Measurements from ENCODE around the gene KCNQ1OT1.

Gene KCNQ1OT1

DNA sequence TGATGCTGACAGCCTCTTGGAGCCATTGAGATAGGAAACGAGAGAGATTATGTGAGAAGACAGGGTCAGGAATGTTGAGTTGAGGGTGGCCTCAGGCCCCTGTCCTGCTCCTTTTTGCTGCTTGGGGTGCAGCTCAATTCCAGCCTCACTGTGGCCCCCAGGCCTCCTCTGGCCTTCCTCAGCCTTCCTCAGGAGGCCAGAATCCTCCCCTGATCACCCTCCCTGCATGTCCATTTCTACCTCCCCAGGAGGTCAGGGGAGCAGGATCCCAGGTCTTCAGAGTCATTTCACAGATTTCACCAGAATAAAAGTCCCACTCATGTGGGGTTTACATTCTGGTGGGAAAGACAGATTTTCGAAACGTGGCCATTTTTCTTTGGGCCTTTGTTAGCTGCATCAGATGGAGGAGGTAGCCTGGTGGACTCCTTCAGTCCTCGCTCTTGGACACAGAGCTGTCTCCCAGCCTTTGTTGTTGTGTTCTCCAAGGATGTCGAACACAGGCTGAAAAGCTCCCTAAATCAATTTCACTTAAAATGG, 2.2 kb upstream of the KCNQ1OT1 start:
- DNase-seq: no peak

DNA sequence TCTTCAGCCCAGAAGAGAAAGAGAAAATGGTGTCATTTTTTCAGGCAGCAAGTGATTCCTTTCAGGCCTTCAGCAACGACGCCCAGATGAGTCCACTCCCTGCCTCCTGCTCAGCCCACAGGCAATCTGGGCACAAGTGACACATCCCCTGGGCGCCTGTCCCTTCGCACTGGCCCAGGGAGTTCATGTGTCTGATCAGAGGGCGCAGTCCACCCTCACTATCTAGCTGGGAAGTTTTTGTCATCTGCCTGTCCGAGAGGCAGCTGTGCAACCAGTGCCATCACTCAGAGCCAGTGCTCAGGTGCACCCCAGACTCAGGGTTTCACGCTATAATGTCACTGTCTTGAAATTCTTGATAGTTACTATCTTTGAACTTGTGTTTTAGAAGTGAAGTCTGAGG, 1.4 kb upstream of the KCNQ1OT1 start:
- no peak for DNase-seq

DNA sequence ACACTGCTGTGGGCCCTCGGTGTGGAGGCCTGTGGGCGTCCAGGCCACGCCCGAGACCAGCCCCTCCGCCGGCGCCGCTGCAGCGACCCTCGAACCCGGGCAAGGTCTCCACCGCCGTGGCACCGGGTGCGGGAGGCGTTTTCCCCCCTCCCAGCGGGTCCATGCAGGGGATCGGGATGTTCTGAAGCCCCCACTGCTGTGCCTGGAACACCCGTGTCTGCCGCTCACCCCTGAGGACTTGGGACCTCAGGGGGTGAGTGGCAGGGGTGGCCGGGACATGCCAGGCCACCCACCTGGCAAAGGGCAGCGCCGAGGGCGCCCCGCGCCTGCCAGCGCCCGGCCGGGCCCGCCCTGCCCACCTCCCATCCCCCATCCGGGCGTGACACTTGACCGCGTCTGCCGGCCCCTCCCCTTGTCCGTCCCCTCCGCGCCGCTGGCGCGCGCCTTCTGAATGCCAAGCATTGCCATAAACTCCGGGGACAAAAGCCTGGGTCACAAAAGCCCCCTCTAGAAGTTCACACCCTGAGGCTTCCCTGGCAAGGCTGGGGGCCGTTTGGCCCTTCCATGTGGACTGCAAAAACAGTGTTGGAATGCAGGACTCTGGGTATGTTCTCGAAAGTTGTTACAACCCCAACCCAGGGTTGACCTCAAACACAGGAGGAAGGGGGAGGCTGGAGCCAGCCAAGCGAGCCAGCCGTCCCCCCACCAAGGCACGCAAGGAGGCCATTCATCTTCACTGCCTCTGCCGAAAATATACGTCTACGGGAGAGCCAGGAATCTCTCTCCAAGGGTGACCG, 819 bp upstream of the KCNQ1OT1 start:
- DNase-seq: peak in 2 of 5 donors; percentile 23 to 33

DNA sequence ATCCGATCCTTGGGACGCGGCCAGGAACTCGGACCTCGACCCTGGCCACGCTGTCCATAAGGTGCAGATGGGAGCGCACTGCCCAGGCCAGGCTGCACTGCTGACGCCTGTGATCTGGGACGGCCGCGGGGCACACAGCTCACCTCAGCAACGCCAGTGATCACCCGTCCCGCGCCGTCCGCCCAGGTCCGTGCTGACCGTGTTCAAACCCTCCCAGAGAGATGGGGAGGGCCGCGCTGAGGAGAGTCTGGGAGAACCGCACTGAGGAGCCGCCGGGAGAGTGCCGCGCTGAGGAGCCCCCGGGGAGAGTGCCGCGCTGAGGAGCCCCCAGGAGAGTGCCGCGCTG, 636 bp downstream of the KCNQ1OT1 start:
- peak in 2 of 5 donors; percentile 9 to 11 for DNase-seq

DNA sequence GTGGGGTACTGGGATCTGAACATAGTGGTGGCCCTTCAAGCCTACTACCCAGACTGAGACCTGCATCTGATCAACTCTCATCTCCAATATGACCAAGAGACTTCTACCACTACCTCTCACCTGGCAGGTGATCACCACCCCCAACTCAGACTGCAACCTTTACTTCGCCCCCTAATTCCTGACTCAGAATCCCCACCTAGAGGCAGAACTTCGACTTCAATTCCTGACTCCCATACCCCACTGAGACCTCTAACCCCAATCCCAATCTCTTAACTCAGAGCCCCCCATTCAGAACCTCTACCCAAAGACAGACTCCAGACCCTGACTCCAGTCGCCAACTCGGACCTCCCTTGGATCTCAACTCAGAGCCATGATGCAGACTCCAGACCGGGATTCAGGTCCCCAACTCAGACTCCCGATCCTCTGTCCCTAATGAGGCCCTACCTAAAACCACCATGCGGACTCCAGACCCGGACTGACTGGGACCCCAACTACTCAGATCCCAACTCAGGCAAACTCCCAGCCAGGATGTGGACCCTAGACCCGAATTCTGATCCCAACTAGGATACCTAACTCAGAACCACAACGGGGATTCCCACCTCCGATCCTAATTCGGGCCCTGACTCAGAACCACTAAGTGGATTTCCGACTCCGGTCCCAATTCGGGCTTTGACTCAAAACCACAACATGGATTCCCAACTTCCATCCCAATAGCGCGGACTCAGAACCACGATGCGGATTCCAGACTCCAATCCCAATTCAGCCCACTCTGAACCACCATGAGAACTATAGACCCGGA, 1.2 kb downstream of the KCNQ1OT1 start:
- no peak for DNase-seq

DNA sequence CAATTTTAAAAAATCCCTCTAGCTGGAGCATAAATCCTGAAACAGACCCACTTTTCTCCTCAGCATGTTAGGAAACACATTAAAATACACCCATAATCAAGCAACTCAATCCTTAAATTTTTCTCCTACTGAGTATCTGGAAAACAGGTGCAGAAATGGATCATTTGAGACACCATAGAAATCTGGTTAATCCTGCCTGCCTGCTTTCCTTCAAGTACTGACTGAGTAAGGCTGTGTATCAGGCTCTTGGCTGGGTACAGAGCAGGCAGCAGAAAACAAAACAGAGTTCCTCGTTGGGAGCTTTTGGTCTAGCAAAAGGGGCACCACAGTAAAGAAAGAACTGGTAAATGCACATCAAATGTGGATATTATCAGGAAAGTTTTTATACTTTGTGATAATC, 1.9 kb downstream of the KCNQ1OT1 start:
- peak in 1 of 5 donors; percentile 2 for DNase-seq

DNA sequence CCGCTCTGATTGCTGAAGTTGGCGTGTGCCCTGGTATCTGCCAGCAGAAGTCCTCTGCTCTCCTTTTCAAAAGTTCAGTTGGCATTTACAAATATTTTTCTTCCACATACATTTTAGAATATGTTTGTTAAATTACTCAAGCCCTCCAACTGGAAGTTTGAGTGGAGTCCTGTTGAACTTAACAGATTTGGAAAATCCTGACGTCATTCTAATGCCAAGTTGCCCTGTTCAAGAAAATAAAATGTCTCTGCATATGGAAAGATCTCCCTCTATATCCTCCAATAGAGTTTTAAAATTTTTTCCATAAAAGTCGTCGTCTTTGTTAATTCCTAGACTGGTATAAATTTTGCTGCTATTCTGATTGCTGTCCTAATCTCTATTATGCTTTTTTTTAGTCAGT, 3.3 kb downstream of the KCNQ1OT1 start:
- DNase-seq: no peak

DNA sequence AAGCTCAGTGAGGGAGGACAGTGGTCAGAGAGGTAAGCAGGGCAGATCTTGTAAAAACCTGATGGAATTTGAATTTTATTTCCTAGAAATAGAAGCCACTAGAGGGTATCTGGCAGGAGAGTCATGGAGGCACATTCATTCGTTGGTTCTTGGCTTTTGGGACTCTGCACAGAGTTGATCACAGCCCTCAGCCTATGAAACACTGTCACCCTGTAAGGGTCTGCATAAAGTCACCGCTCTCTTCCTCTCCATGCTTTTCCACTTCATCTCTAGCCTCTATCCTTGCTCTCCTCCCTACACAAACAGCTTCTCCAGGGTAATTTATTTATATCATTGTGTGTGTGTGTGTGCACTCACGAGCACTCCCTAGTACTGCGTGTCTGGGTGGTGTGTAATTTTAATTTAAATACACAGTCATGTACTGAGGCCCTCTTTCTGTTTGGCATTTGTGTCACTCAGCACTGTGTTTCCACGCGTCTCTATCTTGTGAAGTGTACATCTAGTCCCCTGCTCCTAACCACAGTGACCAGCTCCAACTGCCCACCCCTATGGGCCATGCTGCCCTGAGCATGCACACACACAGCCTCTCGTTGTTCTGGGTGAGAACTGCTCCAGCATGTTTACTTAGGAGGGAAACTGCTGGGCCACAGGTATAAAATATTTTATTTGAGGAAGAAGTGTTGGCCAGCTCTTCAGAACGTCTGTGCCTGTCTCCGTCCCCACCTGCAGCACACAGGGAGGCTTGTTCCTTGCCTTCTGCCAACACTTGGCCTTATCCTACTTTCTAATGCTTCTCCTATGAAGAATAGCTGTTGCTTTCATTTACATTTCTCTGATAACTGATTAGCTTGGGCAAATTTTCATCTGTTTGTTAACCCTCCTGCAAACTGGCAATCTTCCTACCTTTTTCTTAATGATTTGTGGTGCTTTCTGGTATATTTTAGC, 4.5 kb downstream of the KCNQ1OT1 start:
- DNase-seq: no peak

DNA sequence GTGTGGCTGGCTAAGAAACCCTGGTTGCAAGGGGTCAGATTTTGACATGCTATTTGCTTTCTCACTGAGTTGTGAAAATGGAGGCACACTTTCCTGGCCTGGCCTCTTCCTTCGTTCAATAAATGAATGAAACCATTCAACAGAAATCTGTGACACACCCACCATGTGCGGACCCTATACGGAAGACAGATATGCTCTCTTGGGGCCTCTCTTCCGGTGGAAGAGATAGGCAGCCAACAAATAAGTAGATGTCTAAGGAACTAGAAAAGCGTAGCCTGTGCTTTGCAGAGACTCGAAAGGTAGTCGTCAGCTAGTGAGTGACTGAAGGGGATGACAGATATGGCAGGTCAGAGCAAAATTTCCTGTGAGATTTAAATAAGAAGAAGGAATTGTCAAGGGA, 5.3 kb downstream of the KCNQ1OT1 start:
- no peak for DNase-seq

DNA sequence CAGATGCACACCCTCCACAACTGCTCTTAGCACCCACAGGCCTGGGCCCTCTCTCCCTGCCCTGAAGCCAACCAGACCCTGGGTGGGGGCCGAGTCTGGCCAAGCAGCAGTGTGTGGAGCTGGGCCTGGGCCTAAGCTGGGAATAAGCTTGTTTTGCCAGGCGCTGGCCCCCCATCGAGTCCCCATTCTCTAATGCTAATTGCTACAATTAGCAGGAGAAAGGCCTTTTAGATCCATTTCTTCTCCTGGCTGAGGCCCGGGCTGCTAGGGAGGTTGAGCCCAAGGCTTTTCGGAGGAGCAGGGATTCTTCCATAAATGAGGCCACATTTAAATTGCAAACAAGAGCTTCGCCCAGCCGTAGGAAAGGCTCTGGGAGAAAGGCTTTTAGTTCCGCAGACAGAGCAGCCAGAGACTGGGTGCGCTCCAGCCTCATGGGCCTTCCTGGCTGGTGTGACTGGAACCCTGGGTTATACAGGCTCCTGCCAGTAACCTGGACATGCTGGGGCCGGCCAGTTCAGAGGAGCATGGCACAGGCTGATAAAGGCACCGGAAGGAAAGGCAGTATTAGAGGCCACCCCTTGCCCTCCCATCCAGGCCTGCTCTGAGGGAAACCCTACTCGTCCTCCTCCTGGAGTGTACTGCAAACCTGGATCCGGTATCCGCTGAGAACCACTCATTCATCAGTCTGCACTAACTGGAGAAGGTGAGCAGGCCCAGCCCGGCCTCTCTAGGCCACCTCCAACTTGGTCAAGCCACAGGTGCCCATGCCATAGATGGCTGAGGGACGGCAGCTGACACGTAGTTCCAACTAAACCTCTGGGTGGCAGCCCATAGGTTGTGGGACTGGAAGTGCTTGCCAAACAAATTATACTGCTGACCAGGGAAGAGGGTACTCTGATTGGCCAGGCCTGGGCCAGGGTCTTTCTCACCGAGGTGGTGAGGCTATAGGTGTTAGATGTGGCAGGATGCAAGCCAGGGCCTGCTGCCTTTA, 6.2 kb downstream of the KCNQ1OT1 start:
- peak in 1 of 5 donors; percentile 5 for DNase-seq

DNA sequence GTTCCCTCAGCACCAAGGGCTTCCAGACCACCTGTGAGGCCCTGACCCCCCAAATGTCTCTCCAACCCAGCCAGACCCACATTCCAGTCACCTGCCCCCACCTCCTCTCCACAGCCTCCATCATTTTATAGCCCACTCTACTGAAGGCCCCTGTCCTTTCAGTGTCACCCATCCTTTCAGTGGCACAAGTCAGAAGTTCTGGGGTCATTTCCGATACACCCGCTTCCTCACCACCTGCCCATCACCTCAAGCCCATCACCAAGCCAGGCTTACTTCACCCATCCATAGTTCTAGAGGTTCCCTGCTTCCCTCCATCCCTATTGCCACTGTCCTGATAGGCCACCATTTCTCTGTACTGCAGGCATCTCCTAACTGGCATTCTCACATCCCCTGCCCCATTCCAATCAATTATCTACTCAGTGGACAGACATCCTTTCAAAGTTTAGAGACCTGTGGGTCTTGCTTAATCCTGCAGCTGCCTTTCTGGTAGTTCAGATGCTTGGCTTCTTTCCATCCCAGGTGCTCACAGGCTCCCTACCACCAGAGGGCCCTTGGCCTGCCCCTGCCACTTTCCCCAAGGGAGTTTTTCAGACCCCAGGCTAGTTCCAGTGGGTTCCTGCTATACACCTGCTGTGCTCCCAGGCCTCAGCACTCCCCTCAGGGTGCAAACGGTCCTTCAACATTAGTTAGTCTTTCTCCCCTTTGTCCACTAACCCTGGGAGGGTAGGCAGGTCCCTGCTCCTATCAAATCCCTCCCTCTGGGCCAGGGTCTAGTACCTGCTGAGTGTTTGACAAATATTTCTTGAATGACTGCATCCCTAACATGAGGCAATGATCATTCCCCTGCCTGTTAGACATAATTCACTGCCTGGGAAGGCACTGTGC, 7.6 kb downstream of the KCNQ1OT1 start:
- DNase-seq: peak in 1 of 5 donors; percentile 5

DNA sequence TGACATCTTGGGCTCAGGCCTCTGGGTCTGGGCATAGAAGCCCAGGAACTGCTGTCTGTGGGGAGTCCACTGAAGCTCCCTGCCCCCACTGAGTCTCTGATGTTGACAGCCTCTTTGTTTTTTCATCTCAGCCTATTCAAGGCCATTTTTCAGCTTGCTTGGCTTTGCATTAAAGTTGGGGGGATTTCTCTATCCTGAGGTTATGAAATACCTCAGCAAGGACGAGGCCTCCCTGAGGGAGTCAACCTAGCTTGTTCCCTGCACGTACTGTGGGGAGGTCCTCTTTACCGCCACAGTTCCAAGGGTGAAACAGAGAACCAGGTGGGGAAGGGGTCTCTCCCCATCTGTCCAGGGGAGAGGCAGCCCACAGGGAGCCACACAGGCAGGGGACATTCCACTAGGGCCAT, 8.4 kb downstream of the KCNQ1OT1 start:
- DNase-seq: no peak

DNA sequence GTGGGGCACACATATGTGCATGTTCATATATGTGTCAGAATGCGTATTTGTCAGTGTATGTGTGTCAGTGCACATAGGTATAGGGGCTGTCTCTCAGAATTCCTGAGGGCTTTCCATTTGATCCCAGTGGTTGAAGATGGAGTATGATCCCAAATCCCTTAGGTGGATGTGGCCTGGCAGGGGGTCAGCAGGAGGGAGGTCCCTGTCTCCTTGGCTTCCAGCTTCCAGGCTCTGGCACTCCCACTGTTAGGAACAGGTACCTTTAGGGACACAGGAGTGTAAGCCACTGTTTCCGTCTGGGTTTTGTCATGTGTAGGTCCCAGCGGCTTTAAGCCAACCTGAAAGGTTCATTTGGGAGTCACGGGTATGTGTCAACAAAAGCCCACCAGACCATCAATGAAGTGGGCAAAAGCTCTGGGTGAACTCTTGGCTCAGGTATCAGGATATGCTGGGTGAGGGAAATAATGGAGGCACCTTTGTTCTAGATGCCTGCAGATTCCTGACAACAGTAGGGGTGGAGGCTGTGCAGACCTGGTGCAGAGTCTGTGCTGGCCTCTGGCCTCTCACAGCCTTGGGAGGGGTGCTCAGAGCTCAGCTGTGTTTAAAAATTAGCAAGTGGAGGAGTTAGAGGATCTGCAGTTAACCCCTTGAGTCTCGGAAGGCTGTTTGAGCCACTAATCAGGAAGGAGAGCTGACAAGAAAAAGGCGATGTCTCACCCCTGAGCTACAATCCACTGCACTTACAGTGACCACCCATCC, 9.0 kb downstream of the KCNQ1OT1 start:
- peak in 1 of 5 donors; percentile 4 for DNase-seq

DNA sequence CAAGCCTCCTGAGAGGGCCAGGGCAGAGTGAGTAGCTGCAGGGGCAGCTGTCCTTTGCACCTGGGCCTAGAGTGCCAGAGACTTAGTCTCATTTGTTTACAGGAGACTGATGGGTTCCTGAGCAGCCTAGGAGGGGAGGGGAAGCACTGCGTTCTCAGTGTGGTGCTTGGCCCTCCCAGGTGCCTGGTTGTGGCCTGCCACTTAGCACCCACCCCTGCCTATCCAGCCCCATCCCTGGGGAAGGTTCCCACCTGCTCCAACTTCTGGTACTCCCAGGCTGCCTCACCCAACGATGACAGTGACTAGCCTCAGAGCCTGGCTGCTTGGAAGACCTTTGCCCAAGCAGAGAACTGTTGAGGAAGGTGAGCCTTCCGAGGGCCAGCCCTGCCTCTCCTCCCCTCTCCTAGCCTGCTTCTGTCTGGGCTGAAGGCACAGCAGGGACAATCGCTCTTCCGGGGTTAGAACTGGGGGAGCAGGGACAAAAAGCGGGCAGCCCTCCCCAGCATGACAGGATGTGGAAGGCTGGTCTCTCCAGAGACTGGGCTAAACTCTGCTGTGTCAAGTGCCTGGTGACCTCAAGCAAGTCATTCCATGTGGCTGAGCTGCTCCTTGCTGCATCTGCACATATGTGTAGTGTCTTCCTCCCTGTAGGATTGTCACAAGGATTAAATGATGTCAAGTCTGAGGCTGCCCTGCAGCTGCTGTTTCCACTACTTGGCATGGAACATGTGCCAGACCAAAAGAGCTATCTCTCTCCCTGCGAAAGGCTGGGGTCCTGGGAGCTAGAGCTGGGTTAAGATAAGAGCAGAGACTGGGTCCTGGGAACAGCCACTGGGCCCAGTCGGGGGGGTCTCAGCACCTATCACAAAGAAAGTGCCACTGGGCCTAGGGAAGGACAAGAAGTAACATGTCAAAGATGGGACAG, 9.9 kb downstream of the KCNQ1OT1 start:
- peak in 1 of 5 donors; percentile 2 for DNase-seq

DNA sequence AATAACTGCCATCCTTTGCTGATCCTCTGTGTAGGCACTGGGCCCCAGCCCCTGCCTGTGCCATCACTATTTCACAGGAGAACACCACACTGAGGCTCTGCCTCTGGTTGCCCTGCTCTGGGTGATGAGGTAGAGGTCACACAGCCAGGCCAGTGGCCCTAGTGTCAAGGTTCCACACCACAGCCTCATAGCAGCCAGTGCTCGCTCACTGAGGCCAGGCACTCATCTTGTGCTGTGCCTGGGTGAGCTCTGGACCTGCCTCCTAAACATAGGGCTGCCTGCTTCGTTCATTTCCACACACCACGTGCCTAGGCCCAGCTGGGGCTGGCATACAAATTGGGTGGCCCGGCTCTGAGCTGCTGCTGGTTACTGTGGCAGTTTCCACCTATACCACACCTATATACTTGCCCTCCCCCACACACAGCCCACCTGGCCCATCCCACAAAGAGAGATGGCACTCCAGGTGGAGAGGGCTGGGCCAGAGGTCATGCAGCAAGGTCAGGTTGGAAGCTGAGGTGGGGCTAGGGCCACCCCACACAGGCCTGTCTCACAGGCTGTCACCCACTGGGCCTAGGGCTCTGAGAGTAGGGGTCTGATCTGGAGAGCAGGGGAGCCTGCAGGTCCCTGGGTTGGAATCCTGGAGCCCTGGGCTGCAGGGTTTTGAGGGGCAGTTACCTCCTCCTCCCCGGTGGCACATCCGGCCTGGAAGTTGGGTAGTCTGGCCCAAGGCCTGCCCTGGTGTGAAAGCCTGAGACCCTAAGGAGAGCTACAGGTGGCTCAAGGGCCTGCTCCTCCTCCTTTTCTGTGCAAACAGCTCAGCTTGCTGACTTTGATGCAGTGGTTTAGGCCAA, 11.2 kb downstream of the KCNQ1OT1 start:
- DNase-seq: peak in 1 of 5 donors; percentile 8

DNA sequence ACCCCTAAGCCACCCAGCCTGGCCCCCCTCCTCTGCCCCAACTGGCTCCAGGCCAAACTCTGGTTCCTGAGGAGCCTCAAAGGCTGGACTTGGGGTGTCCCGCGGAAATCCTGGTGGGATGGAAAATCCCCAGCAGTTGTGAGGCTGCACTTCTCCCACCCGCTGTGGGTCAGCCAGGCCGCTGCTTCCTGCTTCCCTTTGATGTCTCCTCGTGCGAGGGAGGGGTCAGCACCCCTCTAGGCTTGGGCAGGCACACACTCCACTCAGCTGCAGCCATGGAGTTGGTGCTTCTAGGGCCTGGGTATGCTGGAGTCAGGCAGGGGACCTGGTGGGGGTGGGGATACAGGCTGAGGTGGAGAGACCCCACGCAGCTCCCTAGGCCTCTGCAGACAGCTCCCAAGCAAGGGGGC, 12.0 kb downstream of the KCNQ1OT1 start:
- peak in 1 of 5 donors; percentile 6 for DNase-seq

DNA sequence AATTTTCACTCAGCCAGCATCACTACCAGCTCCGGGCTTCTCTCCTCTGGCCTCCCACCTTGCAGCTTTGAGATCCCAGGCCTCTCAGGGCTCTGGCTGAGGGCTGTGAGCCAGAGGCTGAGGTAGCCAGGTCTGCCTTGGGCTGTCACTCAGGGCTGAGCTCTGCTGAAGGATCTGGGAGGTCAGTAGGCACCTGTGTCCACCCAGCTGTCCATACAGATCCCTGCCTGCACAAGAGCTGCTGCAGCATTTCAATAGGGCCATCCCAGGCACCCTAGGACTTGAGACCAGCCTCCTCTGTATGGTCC, 12.6 kb downstream of the KCNQ1OT1 start:
- peak in 1 of 5 donors; percentile 2 for DNase-seq

Measured in T-helper 1 cell (primary cell).